ENCODE measurements around the gene WASF2.

GRCh38 chr1:27360159-27361043, 129.6 kb downstream of the WASF2 start:
- TF ChIP-seq CTCF (IDR thresholded peaks at IDR 0.05; ENCODE audit: low read depth, low read length) (no peak), POLR2A (IDR thresholded peaks at IDR 0.05; ENCODE audit: extremely low read depth, insufficient read length) (no peak)
- TF ChIP-seq, protein P1, sequence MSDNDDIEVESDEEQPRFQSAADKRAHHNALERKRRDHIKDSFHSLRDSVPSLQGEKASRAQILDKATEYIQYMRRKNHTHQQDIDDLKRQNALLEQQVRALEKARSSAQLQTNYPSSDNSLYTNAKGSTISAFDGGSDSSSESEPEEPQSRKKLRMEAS (IDR thresholded peaks at IDR 0.05; ENCODE audit: low read depth, low read length) = no peak
